K562 (cell line): Measurements from ENCODE around the gene RFX3. TPM values are rescaled to one million over a fixed set of nuclear protein-coding genes. Genes with fewer than 3 reads are reported as not detected.

Experiments
- ATAC-seq: fragments of 200-7000 bp; cut with Tn5 transposase; 3 replicates; pipeline ENCODE4 v1.9.1; 2020; ENCODE audit warnings: moderate library complexity
- BruUV-seq: library from RNA; stranded (reverse); fragments of 400-500 nt; replicated peaks from 2 replicates; lab custom pipeline; 2021; lab: Mats Ljungman, UMichigan
- CTCF ChIA-PET: fragments of 300-600 bp; formaldehyde crosslinking; extraction: SDS; loops from one replicate; lab custom pipeline; 2021; ENCODE audit warnings: low intra/inter-chr PET ratio; lab: Yijun Ruan, JAX
- POLR2A ChIA-PET: fragments of 300-600, 350-650 bp; sonication (Branson Sonifier 250); formaldehyde crosslinking; extraction: SDS; loops from one replicate; lab custom pipeline; 2021; ENCODE audit warnings: antibody characterized with exemption, inconsistent platforms; lab: Yijun Ruan, JAX
- DNase-seq, 4 experiments: peaks; one replicate each; pipeline versions ENCODE4 v3.0.0 to v3.0.0-alpha.2; 2011 to 2018; ENCODE audit warnings: low spot score in 3 of 4, mixed read lengths in 3 of 4; ENCODE audit errors: extremely low read depth in 1 of 4
- FAIRE-seq: peaks from 2 replicates; lab custom pipeline; 2011; peaks lifted over from hg19 to GRCh38; lab: Jason Lieb, UNC
- H2AFZ ChIP-seq: 2 replicates; pipeline ENCODE4 v1.6.0; 2011; ENCODE audit warnings: low read depth, low read length, control low read depth, inconsistent platforms
- H3K27ac ChIP-seq: fragments of 200-600 bp; 3 replicates; pipeline ENCODE4 v1.8.0; 2011; ENCODE audit warnings: low read depth, mild to moderate bottlenecking, control low read depth, inconsistent platforms, low read length, moderate library complexity, mixed read lengths; ENCODE audit errors: extremely low read depth
- H3K27me3 ChIP-seq, 2 experiments: fragments of 300-600 bp in 1 of 2; 2 replicates in 1 of 2; 3 replicates in 1 of 2; pipeline versions ENCODE4 v1.6.0 to v1.8.0; 2011; ENCODE audit warnings: inconsistent platforms in 2 of 2, low read length in 2 of 2, mild to moderate bottlenecking in 1 of 2, mixed read lengths in 1 of 2, moderate library complexity in 1 of 2; ENCODE audit not compliant: control insufficient read depth in 2 of 2, insufficient read depth in 2 of 2
- H3K36me3 ChIP-seq: fragments of 300-600 bp; 3 replicates; pipeline ENCODE4 v1.8.0; 2011; ENCODE audit warnings: mild to moderate bottlenecking, low read length, inconsistent platforms; ENCODE audit not compliant: control insufficient read depth, insufficient read depth
- H3K4me1 ChIP-seq, 2 experiments: fragments of 200-600 bp in 1 of 2; replicated peaks in 1 of 2; 2 replicates in 1 of 2; 3 replicates in 1 of 2; pipeline versions ENCODE4 v1.5.1 to v1.8.0; 2011; ENCODE audit warnings: inconsistent platforms in 2 of 2, low read length in 2 of 2, mild to moderate bottlenecking in 1 of 2, mixed read lengths in 1 of 2, moderate library complexity in 1 of 2; ENCODE audit not compliant: control insufficient read depth in 2 of 2, insufficient read depth in 2 of 2
- H3K4me2 ChIP-seq: 2 replicates; pipeline ENCODE4 v1.6.1; 2011; ENCODE audit warnings: low read length, control low read depth, inconsistent platforms, mixed read lengths; ENCODE audit not compliant: insufficient read depth
- H3K4me3 ChIP-seq: fragments of 200-600 bp; sonication (generic), shearing (Covaris generic); 2 replicates; pipeline ENCODE4 v1.5.1; 2016; ENCODE audit warnings: control low read depth, inconsistent platforms
- H3K79me2 ChIP-seq: fragments of 200-600 bp; 3 replicates; pipeline ENCODE4 v1.8.0; 2011; ENCODE audit warnings: low read length, inconsistent platforms; ENCODE audit not compliant: control insufficient read depth, insufficient read depth
- H3K9ac ChIP-seq, 2 experiments: 2 replicates each; pipeline versions ENCODE4 v1.6.0 to v1.6.1; 2011; ENCODE audit warnings: low read depth in 2 of 2, low read length in 2 of 2, control low read depth in 1 of 2, inconsistent platforms in 1 of 2, mild to moderate bottlenecking in 1 of 2, mixed read lengths in 1 of 2; ENCODE audit not compliant: insufficient read depth in 1 of 2
- H3K9me1 ChIP-seq: one replicate; pipeline ENCODE4 v1.6.0; 2011; ENCODE audit warnings: inconsistent platforms, mild to moderate bottlenecking, low read length, moderate library complexity; ENCODE audit not compliant: control insufficient read depth, insufficient read depth
- H3K9me3 ChIP-seq: replicated peaks from 2 replicates; pipeline ENCODE4 v1.5.1; 2011; ENCODE audit warnings: low read depth, low read length, inconsistent platforms; ENCODE audit not compliant: control insufficient read depth, insufficient read depth
- H4K20me1 ChIP-seq: replicated peaks from 2 replicates; pipeline ENCODE4 v1.6.1; 2011; ENCODE audit warnings: low read length, inconsistent platforms, mixed read lengths; ENCODE audit not compliant: control insufficient read depth, insufficient read depth
- ADNP ChIP-seq: fragments of 200-800 bp; sonication (Bioruptor generic); IDR thresholded peaks from 2 replicates; pipeline ENCODE4 v1.6.1; 2016; ENCODE audit warnings: missing genetic modification characterization, missing compliant biosample characterization
- CBX2 ChIP-seq: fragments of 200-600 bp; sonication (generic); IDR thresholded peaks from one replicate; pipeline ENCODE4 v1.6.1; 2012; ENCODE audit warnings: mild to moderate bottlenecking, low read length, inconsistent platforms; ENCODE audit not compliant: insufficient read depth, poor library complexity, severe bottlenecking
- HDAC6 ChIP-seq: IDR thresholded peaks from 2 replicates; pipeline ENCODE4 v1.6.1; 2012; ENCODE audit warnings: low read depth, mild to moderate bottlenecking, control low read depth, inconsistent platforms, low read length, moderate library complexity
- KLF6 ChIP-seq: fragments of 250-450 bp; sonication (Bioruptor Pico); IDR thresholded peaks from 2 replicates; pipeline ENCODE4 v1.4.0; 2020; ENCODE audit warnings: mild to moderate bottlenecking, moderate library complexity, borderline replicate concordance
- NELFE ChIP-seq: IDR thresholded peaks from 2 replicates; pipeline ENCODE4 v1.6.1; 2011; ENCODE audit warnings: mild to moderate bottlenecking; ENCODE audit not compliant: insufficient read depth, insufficient read length
- PHF21A ChIP-seq: fragments of 450-650 bp; IDR thresholded peaks from 2 replicates; pipeline ENCODE4 v1.6.1; 2017; ENCODE audit warnings: low read depth, borderline replicate concordance
- PURB ChIP-seq: sonication (generic); formaldehyde crosslinking; IDR thresholded peaks from 2 replicates; pipeline ENCODE4 v1.9.0; 2021; ENCODE audit warnings: low read depth, mild to moderate bottlenecking, missing genetic modification reagents
- RBM25 ChIP-seq: fragments of 200-400 bp; formaldehyde crosslinking; IDR thresholded peaks from 2 replicates; pipeline ENCODE4 v1.6.1; 2018; ENCODE audit warnings: low read length, low read depth, moderate library complexity; ENCODE audit not compliant: severe bottlenecking
- RERE ChIP-seq: sonication (generic); formaldehyde crosslinking; IDR thresholded peaks from 2 replicates; pipeline ENCODE4 v1.8.0; 2023; ENCODE audit warnings: missing genetic modification reagents, mild to moderate bottlenecking, borderline replicate concordance
- TSC22D4 ChIP-seq: fragments of 450-650 bp; IDR thresholded peaks from 2 replicates; pipeline ENCODE4 v1.6.1; 2016; ENCODE audit warnings: missing genetic modification characterization, missing biosample characterization, control low read depth
- WGBS: fragments of 100-300 bp; shearing (Covaris generic); methylation state at CpG from one replicate; pipeline ENCODE4 v1.1.6; 2016; ENCODE audit warnings: low coverage, mixed read lengths; ENCODE audit not compliant: insufficient coverage; ENCODE audit errors: missing lambda C conversion rate; 5-methylcytosine and 5-hydroxymethylcytosine counted together
- in situ Hi-C: fragments of 300-500 bp; cut with MboI; formaldehyde crosslinking; loops from 4 replicates; pipeline ENCODE4 v1.15.0; 2018; ENCODE audit warnings: inconsistent platforms, mixed read lengths
- intact Hi-C: fragments of 100-400 bp; cut with micrococcal nuclease; formaldehyde crosslinking; loops from 2 replicates; pipeline ENCODE4 v1.14.2; 2022
- polyA plus RNA-seq, 8 experiments: library from polyadenylated mRNA; depleted of rRNA in 4 of 8; stranded (reverse) in 5 of 8; unstranded in 3 of 8; fragments of >200 nt; fragmentation: Nextera tagmentation in 2 of 8; fragmentation: Illumina TruSeq in 1 of 8; extraction: Ambion mirVana in 2 of 8; extraction: Trizol in 1 of 8; gene quantifications; 2 replicates each; pipeline versions ENCODE4 v1.2.1 to v1.2.3, GENCODE V29; 2011 to 2014; ENCODE audit warnings: inconsistent platforms in 1 of 8, missing spikeins in 1 of 8
- total RNA-seq, 7 experiments: library from RNA; depleted of rRNA in 6 of 7; stranded (reverse); fragments of >200 nt in 6 of 7; fragmentation: Illumina TruSeq in 2 of 7; extraction: Trizol in 2 of 7; gene quantifications; 2 replicates each; pipeline versions ENCODE4 v1.2.1 to v1.2.3, GENCODE V29; 2011 to 2021; ENCODE audit warnings: low replicate concordance in 1 of 7
- TF ChIP-seq, protein P1 (sequence below): fragments of 450-650 bp; IDR thresholded peaks from 2 replicates; pipeline ENCODE4 v1.6.1; 2016; ENCODE audit warnings: low read depth, mild to moderate bottlenecking, moderate library complexity
- TF ChIP-seq, protein P2 (sequence below): fragments of 450-650 bp; formaldehyde crosslinking; IDR thresholded peaks from 2 replicates; pipeline ENCODE4 v1.4.0; 2020; ENCODE audit warnings: mild to moderate bottlenecking, mixed read lengths

The RFX3 gene
- total and polyA plus RNA-seq, 9 of the 15 experiments (the other 6 are each of a cell fraction or from before 2014, with no cell fraction given), result 0.86 to 4.9 (median 2.0) TPM

DNA sequence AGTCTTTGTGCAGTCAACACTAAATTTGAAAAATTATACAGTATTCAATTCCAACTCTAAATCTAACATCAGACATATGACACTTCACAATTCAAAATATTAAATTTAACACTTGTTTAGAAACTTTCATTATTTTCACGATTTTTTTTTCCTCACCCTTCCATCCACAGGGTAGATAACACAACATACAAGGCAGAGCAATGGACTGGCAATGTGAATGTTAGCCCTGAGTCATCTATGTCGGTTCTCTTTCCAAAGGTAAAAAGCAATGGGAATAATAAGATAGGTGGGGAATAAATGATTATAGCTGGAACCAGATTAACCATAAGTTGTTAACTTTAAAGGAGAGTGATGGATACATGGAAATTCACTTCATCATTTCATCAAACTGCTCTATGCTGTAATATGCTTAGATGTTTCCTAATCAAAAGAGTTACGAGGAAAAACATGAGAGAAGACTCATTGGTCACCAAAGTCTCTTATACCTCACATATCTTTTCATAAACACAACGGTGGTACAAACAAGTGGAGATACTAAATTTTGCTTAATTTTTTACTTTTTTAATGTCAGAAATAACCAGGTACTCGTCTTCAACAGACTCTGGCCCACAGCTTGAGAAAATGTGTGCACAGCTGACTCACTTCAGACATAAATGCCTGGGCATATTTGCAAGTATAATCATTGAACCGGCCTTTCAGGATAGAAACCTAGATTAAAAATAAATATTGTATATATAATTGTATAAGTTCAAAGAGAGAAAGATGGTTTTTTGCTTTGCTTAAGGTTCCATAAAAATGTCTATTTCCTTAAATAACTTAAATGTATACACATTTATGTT, 23.0 kb downstream of the RFX3 start:
- Histone ChIP-seq H3K27ac (no peak overlapping the region), H3K4me2 (no peak overlapping the region), H3K4me3 (no peak overlapping the region), H3K79me2 (peaks cover 10% of the 10 kb centered on the region), H4K20me1 (no peaks in the 10 kb centered on the region), H3K27me3 (no peaks in the 10 kb centered on the region), H2AFZ (no peak overlapping the region), H3K4me1 (no peaks in the 10 kb centered on the region; a peak in 1 of 5 replicates), H3K9ac (no peak overlapping the region), H3K9me1 (no peaks in the 10 kb centered on the region), H3K36me3 (no peaks in the 10 kb centered on the region)
- FAIRE-seq, result no peak
- intact Hi-C loops (no loop called here), in situ Hi-C loops (no loop called here)
- POLR2A ChIA-PET, result no interaction called here
- no peak for ATAC-seq
- CTCF ChIA-PET, result interaction anchor here (0.6 kb wide), 1 partner anchor 231 kb away, joined by 3 read pairs; no protein-coding TSS in a partner anchor
- BruUV-seq, result no TSS peak
- no peak for DNase-seq
- WGBS, result 84% methylated on average over 5 of the region's 6 CpGs
- TF ChIP-seq RBM25, result no peak
- no peak for TF ChIP-seq HDAC6
- no peak for TF ChIP-seq ADNP (tag)
- TF ChIP-seq TSC22D4 (tag), result no peak
- no peak for TF ChIP-seq KLF6 (CRISPR knock-in tag)
- TF ChIP-seq PURB (CRISPR knock-in tag), result no peak
- no peak for TF ChIP-seq RERE (CRISPR knock-in tag)
- TF ChIP-seq NELFE, result no peak
- TF ChIP-seq, protein P1, sequence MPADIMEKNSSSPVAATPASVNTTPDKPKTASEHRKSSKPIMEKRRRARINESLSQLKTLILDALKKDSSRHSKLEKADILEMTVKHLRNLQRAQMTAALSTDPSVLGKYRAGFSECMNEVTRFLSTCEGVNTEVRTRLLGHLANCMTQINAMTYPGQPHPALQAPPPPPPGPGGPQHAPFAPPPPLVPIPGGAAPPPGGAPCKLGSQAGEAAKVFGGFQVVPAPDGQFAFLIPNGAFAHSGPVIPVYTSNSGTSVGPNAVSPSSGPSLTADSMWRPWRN, result no peak
- TF ChIP-seq, protein P2, sequence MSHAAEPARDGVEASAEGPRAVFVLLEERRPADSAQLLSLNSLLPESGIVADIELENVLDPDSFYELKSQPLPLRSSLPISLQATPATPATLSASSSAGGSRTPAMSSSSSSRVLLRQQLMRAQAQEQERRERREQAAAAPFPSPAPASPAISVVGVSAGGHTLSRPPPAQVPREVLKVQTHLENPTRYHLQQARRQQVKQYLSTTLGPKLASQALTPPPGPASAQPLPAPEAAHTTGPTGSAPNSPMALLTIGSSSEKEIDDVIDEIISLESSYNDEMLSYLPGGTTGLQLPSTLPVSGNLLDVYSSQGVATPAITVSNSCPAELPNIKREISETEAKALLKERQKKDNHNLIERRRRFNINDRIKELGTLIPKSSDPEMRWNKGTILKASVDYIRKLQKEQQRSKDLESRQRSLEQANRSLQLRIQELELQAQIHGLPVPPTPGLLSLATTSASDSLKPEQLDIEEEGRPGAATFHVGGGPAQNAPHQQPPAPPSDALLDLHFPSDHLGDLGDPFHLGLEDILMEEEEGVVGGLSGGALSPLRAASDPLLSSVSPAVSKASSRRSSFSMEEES, result no peak
- TF ChIP-seq CBX2, result no peak
- TF ChIP-seq PHF21A, result no peak
- TF ChIP-seq, all 486 proteins: peak for 0
- H3K9me3 ChIP-seq, result no peaks in the 10 kb centered on the region
